H1 (cell line): ENCODE measurements around the gene TRNAU1AP. TPM values are rescaled to one million over a fixed set of nuclear protein-coding genes. Genes with fewer than 3 reads are reported as not detected.

ENCODE experiments used
- ASH2L ChIP-seq: fragments of 200-600, 300-600 bp; sonication (generic); IDR thresholded peaks from one replicate; pipeline ENCODE4 v1.7.1; 2017; ENCODE audit warnings: low read length
- EP300 ChIP-seq, 2 experiments: IDR thresholded peaks; 1 replicate in 1 of 2; 2 replicates in 1 of 2; pipeline ENCODE4 v1.6.1; 2011 to 2012; ENCODE audit warnings: low read depth in 2 of 2, low read length in 2 of 2, mild to moderate bottlenecking in 2 of 2, borderline replicate concordance in 1 of 2, inconsistent platforms in 1 of 2, moderate library complexity in 1 of 2
- EZH2 ChIP-seq: fragments of 200-600 bp; sonication (generic); IDR thresholded peaks from 2 replicates; pipeline ENCODE4 v1.7.1; 2012; ENCODE audit warnings: low read depth, mild to moderate bottlenecking, moderate library complexity, low read length, inconsistent platforms; ENCODE audit not compliant: severe bottlenecking
- MAFK ChIP-seq: IDR thresholded peaks from 2 replicates; pipeline ENCODE4 v1.6.1; 2012; ENCODE audit warnings: low read depth, mild to moderate bottlenecking, improper control_type of control experiment, low read length
- POLR2A ChIP-seq, 2 experiments: IDR thresholded peaks; 1 replicate in 1 of 2; 2 replicates in 1 of 2; pipeline ENCODE4 v1.6.1; 2011; ENCODE audit warnings: low read depth in 2 of 2, low read length in 2 of 2, mild to moderate bottlenecking in 2 of 2; ENCODE audit errors: control extremely low read depth in 1 of 2
- POLR2AphosphoS5 ChIP-seq: IDR thresholded peaks from 2 replicates; pipeline ENCODE4 v1.6.1; 2011; ENCODE audit warnings: low read depth, low read length
- RXRA ChIP-seq: IDR thresholded peaks from 2 replicates; pipeline ENCODE4 v1.6.1; 2011; ENCODE audit warnings: low read depth, mild to moderate bottlenecking, low read length, moderate library complexity; ENCODE audit not compliant: insufficient read depth
- TAF7 ChIP-seq: optimal IDR thresholded peaks from 2 replicates; pipeline ENCODE3; 2011; ENCODE audit warnings: low read depth, mild to moderate bottlenecking, inconsistent platforms, low read length, moderate library complexity, borderline replicate concordance
- polyA plus RNA-seq, 7 experiments: library from polyadenylated mRNA; depleted of rRNA in 3 of 7; stranded (reverse) in 5 of 7; unstranded in 2 of 7; fragments of >200 nt in 5 of 7; fragments of 200-250 nt in 2 of 7; gene quantifications; 1 replicate in 5 of 7; 2 replicates in 1 of 7; 4 replicates in 1 of 7; pipeline versions ENCODE4 v1.2.1 to v1.2.3, GENCODE V29; 2011 to 2013; ENCODE audit warnings: missing spikeins in 2 of 7, mixed read lengths in 2 of 7
- total RNA-seq: library from RNA; stranded (reverse); fragmentation: NEBNext Ultra II Directional; extraction: Animal tissue kit (Norgen Biotek cat#: 25700); gene quantifications from 2 replicates; pipeline ENCODE4 v1.2.1, GENCODE V29; 2021
- TF ChIP-seq, protein P1 (sequence below): fragments of 300-600 bp; sonication (generic); IDR thresholded peaks from 2 replicates; pipeline ENCODE4 v1.7.1; 2012; ENCODE audit warnings: low read length, moderate library complexity, mild to moderate bottlenecking, inconsistent platforms; ENCODE audit not compliant: insufficient replicate concordance

TRNAU1AP gene
- total and polyA plus RNA-seq, 2 of the 8 experiments (the other 6 are each of a cell fraction or from before 2014, with no cell fraction given): 35.2 to 37.1 TPM

DNA sequence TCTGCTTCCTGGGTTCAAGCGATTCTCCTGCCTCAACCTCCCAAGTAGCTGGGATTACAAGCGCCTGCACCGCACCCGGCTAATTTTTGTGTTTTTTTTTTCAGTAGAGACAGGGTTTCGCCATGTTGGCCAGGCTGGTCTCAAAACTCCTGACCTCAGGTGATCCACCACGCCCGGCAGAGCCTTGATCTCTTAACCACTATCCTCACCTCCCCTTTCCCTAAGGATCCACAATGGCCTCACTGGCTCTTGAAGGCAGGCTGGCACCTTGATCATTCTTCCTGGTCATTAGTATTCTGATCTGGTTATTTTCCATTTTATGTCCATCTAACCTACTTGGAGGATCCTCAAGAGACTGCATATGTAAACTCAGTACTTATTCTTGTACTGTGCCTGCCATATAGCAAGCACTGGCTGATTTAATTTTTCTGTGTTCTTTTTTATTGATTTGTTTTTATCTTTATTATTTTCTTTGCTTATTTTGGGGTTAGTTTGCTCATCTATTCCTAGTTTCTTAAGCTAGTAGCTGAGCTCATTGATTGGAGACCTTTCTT, 40.8 kb upstream of the TRNAU1AP start (continued):
- TF ChIP-seq, protein P1, sequence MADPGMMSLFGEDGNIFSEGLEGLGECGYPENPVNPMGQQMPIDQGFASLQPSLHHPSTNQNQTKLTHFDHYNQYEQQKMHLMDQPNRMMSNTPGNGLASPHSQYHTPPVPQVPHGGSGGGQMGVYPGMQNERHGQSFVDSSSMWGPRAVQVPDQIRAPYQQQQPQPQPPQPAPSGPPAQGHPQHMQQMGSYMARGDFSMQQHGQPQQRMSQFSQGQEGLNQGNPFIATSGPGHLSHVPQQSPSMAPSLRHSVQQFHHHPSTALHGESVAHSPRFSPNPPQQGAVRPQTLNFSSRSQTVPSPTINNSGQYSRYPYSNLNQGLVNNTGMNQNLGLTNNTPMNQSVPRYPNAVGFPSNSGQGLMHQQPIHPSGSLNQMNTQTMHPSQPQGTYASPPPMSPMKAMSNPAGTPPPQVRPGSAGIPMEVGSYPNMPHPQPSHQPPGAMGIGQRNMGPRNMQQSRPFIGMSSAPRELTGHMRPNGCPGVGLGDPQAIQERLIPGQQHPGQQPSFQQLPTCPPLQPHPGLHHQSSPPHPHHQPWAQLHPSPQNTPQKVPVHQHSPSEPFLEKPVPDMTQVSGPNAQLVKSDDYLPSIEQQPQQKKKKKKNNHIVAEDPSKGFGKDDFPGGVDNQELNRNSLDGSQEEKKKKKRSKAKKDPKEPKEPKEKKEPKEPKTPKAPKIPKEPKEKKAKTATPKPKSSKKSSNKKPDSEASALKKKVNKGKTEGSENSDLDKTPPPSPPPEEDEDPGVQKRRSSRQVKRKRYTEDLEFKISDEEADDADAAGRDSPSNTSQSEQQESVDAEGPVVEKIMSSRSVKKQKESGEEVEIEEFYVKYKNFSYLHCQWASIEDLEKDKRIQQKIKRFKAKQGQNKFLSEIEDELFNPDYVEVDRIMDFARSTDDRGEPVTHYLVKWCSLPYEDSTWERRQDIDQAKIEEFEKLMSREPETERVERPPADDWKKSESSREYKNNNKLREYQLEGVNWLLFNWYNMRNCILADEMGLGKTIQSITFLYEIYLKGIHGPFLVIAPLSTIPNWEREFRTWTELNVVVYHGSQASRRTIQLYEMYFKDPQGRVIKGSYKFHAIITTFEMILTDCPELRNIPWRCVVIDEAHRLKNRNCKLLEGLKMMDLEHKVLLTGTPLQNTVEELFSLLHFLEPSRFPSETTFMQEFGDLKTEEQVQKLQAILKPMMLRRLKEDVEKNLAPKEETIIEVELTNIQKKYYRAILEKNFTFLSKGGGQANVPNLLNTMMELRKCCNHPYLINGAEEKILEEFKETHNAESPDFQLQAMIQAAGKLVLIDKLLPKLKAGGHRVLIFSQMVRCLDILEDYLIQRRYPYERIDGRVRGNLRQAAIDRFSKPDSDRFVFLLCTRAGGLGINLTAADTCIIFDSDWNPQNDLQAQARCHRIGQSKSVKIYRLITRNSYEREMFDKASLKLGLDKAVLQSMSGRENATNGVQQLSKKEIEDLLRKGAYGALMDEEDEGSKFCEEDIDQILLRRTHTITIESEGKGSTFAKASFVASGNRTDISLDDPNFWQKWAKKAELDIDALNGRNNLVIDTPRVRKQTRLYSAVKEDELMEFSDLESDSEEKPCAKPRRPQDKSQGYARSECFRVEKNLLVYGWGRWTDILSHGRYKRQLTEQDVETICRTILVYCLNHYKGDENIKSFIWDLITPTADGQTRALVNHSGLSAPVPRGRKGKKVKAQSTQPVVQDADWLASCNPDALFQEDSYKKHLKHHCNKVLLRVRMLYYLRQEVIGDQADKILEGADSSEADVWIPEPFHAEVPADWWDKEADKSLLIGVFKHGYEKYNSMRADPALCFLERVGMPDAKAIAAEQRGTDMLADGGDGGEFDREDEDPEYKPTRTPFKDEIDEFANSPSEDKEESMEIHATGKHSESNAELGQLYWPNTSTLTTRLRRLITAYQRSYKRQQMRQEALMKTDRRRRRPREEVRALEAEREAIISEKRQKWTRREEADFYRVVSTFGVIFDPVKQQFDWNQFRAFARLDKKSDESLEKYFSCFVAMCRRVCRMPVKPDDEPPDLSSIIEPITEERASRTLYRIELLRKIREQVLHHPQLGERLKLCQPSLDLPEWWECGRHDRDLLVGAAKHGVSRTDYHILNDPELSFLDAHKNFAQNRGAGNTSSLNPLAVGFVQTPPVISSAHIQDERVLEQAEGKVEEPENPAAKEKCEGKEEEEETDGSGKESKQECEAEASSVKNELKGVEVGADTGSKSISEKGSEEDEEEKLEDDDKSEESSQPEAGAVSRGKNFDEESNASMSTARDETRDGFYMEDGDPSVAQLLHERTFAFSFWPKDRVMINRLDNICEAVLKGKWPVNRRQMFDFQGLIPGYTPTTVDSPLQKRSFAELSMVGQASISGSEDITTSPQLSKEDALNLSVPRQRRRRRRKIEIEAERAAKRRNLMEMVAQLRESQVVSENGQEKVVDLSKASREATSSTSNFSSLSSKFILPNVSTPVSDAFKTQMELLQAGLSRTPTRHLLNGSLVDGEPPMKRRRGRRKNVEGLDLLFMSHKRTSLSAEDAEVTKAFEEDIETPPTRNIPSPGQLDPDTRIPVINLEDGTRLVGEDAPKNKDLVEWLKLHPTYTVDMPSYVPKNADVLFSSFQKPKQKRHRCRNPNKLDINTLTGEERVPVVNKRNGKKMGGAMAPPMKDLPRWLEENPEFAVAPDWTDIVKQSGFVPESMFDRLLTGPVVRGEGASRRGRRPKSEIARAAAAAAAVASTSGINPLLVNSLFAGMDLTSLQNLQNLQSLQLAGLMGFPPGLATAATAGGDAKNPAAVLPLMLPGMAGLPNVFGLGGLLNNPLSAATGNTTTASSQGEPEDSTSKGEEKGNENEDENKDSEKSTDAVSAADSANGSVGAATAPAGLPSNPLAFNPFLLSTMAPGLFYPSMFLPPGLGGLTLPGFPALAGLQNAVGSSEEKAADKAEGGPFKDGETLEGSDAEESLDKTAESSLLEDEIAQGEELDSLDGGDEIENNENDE: peak; percentile 23
- TF ChIP-seq POLR2AphosphoS5 (peak; percentile 98), TAF7 (peak; percentile 61), MAFK (no peak), ASH2L (no peak), POLR2A (IDR thresholded peaks at IDR 0.05; ENCODE audit: control extremely low read depth in 1 of 2, low read depth in 2 of 2, low read length in 2 of 2) (peak; percentile 48 to 89), EZH2 (no peak), EP300 (IDR thresholded peaks at IDR 0.05; ENCODE audit: borderline replicate concordance in 1 of 2, low read depth in 2 of 2, low read length in 2 of 2) (no peak), RXRA (no peak)
